Mucosa of stomach (tissue), 1 donor: ENCODE measurements around the gene NHERF2.

Experiments used
- H3K27me3 ChIP-seq: one replicate; pipeline ENCODE4 v1.7.0; 2013; ENCODE audit warnings: mild to moderate bottlenecking, low read length; ENCODE audit not compliant: control insufficient read depth, insufficient read depth
- H3K36me3 ChIP-seq: one replicate; pipeline ENCODE4 v1.7.0; 2013; ENCODE audit warnings: low read length; ENCODE audit not compliant: control insufficient read depth, insufficient read depth
- H3K4me1 ChIP-seq: one replicate; pipeline ENCODE4 v1.7.0; 2013; ENCODE audit warnings: mild to moderate bottlenecking, low read length; ENCODE audit not compliant: control insufficient read depth, insufficient read depth
- H3K4me3 ChIP-seq: one replicate; pipeline ENCODE4 v1.7.0; 2013; ENCODE audit warnings: low read length
- H3K9ac ChIP-seq: one replicate; pipeline ENCODE4 v1.7.0; 2013; ENCODE audit warnings: mild to moderate bottlenecking, low read length, moderate library complexity
- H3K9me3 ChIP-seq: one replicate; pipeline ENCODE4 v1.7.0; 2013; ENCODE audit warnings: mild to moderate bottlenecking, low read length, moderate library complexity; ENCODE audit not compliant: control insufficient read depth
- donor health status: Pancreatic carcinoma.

Gene NHERF2

GRCh38 chr16:2026461-2027023 lies at the start of gene NHERF2:
Gene NHERF2, plus strand, starts transcription at chr16:2026902. Its CDS starts 104 bp downstream, at chr16:2027006.
- Histone ChIP-seq H3K36me3 (peaks cover 3% of the 10 kb centered on the region), H3K9ac (peak within 1 kb of the TSS; percentile 61), H3K27me3 (no peaks in the 10 kb centered on the region), H3K4me1 (peaks cover 50% of the 10 kb centered on the region), H3K9me3 (no peaks in the 10 kb centered on the region), H3K4me3 (peak within 1 kb of the TSS; percentile 75)

DNA sequence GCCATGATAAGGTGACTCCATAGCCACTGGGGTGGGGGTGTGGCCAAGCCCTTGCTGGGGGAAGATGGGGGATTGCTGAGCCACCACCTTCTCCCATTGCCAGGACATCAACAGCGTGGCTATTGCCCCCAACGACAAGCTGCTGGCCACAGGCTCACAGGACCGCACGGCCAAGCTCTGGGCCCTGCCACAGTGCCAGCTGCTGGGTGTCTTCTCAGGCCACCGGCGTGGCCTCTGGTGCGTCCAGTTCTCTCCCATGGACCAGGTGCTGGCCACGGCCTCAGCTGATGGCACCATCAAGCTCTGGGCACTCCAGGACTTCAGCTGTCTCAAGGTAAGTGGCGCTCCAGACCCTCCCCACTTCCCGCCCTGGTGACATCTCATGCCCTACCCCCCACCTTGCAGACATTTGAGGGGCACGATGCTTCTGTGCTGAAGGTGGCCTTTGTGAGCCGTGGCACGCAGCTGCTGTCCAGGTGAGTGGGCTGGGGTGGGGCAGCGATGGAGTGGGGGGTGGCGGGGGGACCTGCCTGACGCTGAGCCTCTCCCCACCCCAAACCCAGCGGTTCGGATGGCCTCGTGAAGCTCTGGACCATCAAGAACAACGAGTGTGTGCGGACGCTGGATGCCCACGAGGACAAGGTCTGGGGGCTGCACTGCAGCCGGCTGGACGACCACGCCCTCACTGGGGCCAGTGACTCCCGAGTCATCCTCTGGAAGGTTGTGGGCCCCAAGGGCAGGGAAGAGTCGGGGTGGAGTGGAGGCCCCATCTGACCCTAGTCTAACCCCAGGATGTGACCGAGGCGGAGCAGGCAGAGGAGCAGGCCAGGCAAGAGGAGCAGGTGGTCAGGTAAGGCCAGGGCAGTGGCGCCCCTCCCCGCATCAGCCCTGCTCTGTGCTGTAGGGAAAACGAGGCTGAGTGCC lies 49.5 kb upstream of the NHERF2 start:
- Histone ChIP-seq H3K4me3 (no peak overlapping the region), H3K27me3 (peaks cover 21% of the 10 kb centered on the region), H3K4me1 (peaks cover 47% of the 10 kb centered on the region), H3K9me3 (no peaks in the 10 kb centered on the region), H3K36me3 (peaks cover 14% of the 10 kb centered on the region), H3K9ac (no peak overlapping the region)

GRCh38 chr16:1977875-1978268 lies 48.8 kb upstream of the NHERF2 start:
- no peak overlapping the region for H3K4me3 ChIP-seq
- peaks cover 47% of the 10 kb centered on the region for H3K4me1 ChIP-seq
- H3K27me3 ChIP-seq, result peaks cover 21% of the 10 kb centered on the region
- no peaks in the 10 kb centered on the region for H3K9me3 ChIP-seq
- H3K36me3 ChIP-seq, result peaks cover 14% of the 10 kb centered on the region
- H3K9ac ChIP-seq, result no peak overlapping the region

- Histone ChIP-seq H3K9me3 (no peaks in the 10 kb centered on the region), H3K27me3 (peaks cover 24% of the 10 kb centered on the region), H3K9ac (peak overlapping the region; percentile 70), H3K36me3 (peaks cover 14% of the 10 kb centered on the region), H3K4me1 (peaks cover 53% of the 10 kb centered on the region), H3K4me3 (no peak overlapping the region)
These were observed 48.1 kb upstream of the NHERF2 start for GRCh38 chr16:1978476-1979120.

- peaks cover 55% of the 10 kb centered on the region for H3K4me1 ChIP-seq
- peaks cover 24% of the 10 kb centered on the region for H3K27me3 ChIP-seq
- peaks cover 11% of the 10 kb centered on the region for H3K36me3 ChIP-seq
- H3K4me3 ChIP-seq, result no peak overlapping the region
- H3K9me3 ChIP-seq, result no peaks in the 10 kb centered on the region
- H3K9ac ChIP-seq, result peak overlapping the region; percentile 70
These were observed 47.3 kb upstream of the NHERF2 start for GRCh38 chr16:1979271-1980029.

DNA sequence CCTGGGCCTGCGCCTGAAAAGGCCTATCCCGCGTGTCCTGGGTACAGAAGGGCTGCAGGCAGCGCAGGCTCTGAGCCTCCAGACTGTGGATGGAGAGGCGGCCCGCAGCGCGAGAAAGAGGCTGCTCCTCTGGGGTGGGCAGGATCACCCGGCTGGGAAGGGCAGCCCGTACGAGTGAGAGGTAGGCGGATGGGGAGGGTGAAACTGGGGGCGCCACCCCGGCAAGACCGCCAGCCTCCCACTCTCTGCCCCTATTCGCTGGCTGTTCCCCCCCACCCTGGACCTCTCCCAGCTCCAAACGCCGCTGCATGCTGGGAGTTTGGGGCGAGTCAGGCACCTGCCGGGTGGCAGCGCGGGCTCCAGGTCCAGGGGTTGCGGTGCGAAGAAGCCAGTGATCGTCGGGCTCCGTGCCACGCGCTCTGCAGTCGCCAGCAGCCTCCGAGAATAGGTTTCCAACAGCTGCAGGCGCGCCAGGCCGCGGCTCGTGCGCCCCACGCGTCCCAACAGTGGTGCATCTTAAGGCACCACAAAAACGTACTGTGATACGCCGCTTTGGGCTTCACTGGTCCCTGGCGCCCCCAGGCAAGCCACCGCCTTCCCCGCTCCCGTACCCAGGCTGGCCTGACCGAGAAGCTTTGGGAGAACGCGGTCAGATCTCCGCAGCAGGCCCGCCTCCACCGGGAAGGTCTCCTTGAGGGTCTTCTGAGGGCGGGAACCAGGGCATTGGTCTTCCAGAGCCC lies 46.5 kb upstream of the NHERF2 start:
- H3K9me3 ChIP-seq, result no peaks in the 10 kb centered on the region
- peaks cover 62% of the 10 kb centered on the region for H3K4me1 ChIP-seq
- H3K27me3 ChIP-seq, result peaks cover 24% of the 10 kb centered on the region
- peak overlapping the region; percentile 70 for H3K9ac ChIP-seq
- no peak overlapping the region for H3K4me3 ChIP-seq
- H3K36me3 ChIP-seq, result peaks cover 9% of the 10 kb centered on the region

DNA sequence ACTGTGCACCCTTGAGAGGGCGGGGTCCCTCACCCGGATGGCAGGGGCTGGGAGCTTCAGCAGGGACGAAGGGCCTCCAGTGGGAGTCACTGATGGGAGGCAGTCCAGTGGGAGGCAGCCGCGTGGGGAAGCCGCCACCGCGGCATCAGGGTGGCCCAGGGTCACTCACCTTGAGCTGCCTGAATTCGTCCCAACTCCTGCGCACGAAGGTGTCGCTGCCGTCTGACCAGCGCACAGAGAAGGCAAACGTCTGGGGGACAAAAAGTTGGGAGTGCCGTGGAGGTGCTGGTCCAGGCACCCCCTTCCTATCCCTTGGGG lies 46.0 kb upstream of the NHERF2 start:
- no peaks in the 10 kb centered on the region for H3K9me3 ChIP-seq
- no peak overlapping the region for H3K9ac ChIP-seq
- H3K36me3 ChIP-seq, result peaks cover 9% of the 10 kb centered on the region
- peaks cover 68% of the 10 kb centered on the region for H3K4me1 ChIP-seq
- no peak overlapping the region for H3K4me3 ChIP-seq
- peaks cover 24% of the 10 kb centered on the region for H3K27me3 ChIP-seq

DNA sequence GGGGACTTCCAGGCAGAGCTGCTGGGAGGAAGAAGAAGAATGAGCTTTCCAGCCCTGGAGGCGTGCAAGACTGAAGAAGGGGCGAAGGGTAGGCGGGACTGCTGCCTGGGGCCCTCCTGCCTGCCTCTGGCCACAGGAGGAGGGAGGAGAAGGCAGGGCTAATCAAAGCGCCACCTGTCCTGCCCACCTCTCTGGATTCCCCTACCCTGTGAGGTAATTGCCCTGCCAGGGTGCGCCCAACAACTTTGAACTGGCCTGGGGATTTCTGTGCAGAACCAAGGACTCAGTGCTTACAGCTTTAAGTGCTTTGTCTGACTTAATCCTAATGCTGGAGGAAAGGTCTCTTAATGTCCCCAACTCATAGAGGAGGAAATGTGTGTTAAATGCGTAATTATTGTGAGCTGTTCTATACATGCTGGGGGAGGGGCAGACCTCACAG lies 45.3 kb upstream of the NHERF2 start, which contains the start of gene NOXO1:
NOXO1 (minus strand) TSS at position 72 of the 439 bp plus-strand sequence. CDS start 290 bp downstream, outside the sequence.
- peaks cover 8% of the 10 kb centered on the region for H3K36me3 ChIP-seq
- no peak within 1 kb of the TSS for H3K9ac ChIP-seq
- no peak within 1 kb of the TSS for H3K4me3 ChIP-seq
- H3K4me1 ChIP-seq, result peaks cover 72% of the 10 kb centered on the region
- H3K27me3 ChIP-seq, result peaks cover 28% of the 10 kb centered on the region
- H3K9me3 ChIP-seq, result no peaks in the 10 kb centered on the region

DNA sequence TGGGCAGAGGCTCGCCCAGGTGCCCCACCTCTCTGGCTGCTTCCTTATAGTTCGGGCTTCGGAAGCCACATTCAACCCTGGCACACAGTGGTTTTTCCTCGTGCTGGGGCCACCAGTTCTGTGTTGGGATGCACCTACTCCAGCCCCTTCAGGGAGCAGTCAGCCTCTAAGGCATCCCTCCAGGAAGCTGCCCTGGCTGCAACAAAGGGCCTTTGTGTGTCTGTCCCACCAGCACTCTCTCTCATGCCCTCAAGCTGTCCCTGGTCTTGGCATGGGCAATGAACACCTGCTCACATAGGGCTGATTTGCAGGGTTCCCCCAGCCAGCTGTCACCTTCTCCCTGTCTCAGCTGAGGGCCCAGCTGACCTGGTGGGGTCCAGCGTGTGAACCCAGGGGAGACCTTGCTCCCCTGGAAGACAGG lies 44.7 kb upstream of the NHERF2 start:
- no peaks in the 10 kb centered on the region for H3K9me3 ChIP-seq
- no peak overlapping the region for H3K4me3 ChIP-seq
- H3K36me3 ChIP-seq, result peaks cover 2% of the 10 kb centered on the region
- H3K9ac ChIP-seq, result no peak overlapping the region
- peaks cover 72% of the 10 kb centered on the region for H3K4me1 ChIP-seq
- peaks cover 28% of the 10 kb centered on the region for H3K27me3 ChIP-seq

DNA sequence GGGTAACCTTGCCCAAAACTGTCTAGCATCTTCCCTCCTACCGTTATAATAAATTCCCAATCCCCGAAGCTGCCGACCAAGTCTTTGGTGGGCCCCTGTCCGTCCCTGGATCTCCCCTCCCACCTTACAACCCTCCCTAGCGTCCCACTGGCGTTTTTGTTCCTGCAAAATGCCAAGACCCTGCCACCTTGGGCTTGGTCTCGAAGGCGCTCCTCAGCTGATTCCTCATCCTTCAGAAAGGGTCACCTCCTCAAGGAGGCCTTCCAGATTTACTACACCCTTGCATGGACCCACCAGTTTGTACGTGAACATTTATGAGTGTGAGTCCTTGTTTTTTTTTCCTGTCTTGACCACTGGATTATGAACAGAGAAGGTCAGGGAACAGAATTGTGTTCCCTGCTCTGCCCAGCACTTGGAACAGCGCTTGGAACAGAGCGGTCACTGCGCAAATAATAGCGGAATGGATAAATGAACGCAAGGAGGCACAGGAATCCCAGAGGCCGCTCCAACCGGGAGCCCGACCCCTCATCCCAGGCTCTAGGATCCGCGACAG lies 43.6 kb upstream of the NHERF2 start:
- Histone ChIP-seq H3K4me3 (peak overlapping the region; percentile 31), H3K9ac (peak overlapping the region; percentile 53), H3K4me1 (peaks cover 69% of the 10 kb centered on the region), H3K9me3 (no peaks in the 10 kb centered on the region), H3K27me3 (peaks cover 31% of the 10 kb centered on the region), H3K36me3 (no peaks in the 10 kb centered on the region)
